ENCODE data around the gene GUCY2F.

The GUCY2F gene

GRCh38 chrX:109393859-109394258 lies 88.0 kb downstream of the GUCY2F start:
- DNase-seq (ENCODE audit: low read depth), result no peak

DNA sequence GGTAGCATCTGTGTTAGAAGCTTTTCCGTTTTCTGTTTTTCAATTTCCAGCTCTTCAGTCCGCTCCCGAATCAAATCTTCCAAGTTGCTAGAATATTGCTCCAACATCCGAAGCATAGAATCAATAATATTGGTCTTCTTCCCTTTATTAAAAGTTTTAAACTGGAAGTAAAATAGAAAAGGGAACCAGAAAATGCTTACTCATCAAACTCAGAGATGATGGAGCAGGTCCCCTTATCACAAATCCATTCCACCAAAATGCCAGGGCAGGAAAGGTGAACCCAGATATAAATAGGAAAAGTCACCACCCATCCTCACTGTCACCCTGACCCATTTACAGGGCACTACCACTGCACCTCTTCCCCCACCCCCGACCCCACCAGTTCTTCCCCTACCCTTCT lies 89.0 kb downstream of the GUCY2F start:
- no peak for DNase-seq (ENCODE audit: low read depth)

DNA sequence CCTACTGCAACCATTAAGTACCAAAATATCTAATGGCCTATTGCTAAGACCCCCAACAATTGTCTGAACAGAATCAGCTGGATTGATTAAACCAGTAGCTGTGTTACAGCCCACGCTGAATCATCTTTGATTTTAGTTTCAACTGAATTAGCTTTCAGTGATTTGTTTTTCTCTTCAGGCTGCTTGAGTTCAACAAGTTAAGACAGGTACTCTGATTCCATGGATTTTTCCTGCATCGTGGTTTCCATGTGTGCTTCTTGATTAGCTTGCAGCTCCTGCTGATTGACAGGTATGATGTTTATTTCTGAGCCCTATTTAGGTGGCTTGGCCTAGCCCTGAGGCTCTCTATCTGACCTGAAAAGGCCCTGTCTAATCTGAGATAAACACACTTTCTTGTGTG lies 91.3 kb downstream of the GUCY2F start:
- DNase-seq (ENCODE audit: low read depth), result no peak

DNA sequence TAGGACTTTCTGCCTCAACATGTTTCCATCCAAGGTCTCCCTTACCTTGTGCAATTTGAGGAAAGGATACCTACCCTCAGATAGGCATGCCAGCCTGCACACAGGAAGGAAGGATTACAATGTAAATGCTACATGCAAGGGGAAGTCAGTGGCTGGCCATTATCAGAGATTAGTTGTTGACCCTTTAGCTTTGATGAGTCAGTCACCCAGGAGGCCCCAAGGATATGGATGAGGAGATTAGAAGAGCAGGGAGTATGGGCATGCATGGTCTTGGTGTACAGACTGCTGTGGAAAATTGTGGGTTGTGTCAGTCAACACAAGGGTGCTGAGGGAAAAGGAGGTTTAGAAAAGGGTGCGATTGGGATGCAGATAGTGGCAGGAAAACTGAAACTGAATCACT lies 92.0 kb downstream of the GUCY2F start:
- DNase-seq (ENCODE audit: low read depth), result no peak

GRCh38 chrX:109384699-109385098 lies 97.2 kb downstream of the GUCY2F start:
- no peak for DNase-seq (ENCODE audit: low read depth)

- DNase-seq (ENCODE audit: low read depth), result no peak
Observed at GRCh38 chrX:109382332-109382731, 99.6 kb downstream of the GUCY2F start.

- no peak for DNase-seq (ENCODE audit: low read depth)
Observed at GRCh38 chrX:109378281-109378680, 103.6 kb downstream of the GUCY2F start.

GRCh38 chrX:109374262-109374960 lies 107.5 kb downstream of the GUCY2F start:
- DNase-seq (ENCODE audit: low read depth), result no peak

DNA sequence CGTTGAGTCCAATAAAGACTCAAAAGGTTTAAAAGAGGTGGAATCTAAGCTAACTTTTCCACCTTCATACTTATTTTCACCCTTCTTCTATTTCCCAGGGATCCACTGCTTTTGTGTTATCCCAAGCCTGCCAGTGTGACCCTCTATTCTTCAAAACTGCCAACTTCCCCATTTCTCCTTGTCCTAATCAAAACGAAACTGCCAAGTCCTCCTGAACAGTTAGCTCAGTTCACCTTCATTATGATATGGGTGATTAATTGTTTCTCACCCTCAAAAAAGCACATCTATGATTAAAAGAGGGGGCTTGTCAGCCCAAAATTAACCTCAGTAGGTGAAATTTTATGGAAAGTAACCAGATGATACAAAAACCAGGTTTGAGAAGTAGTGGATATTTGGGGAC lies 108.4 kb downstream of the GUCY2F start:
- DNase-seq (ENCODE audit: low read depth), result no peak

GRCh38 chrX:109372716-109373115 lies 109.2 kb downstream of the GUCY2F start:
- no peak for DNase-seq (ENCODE audit: low read depth)

DNA sequence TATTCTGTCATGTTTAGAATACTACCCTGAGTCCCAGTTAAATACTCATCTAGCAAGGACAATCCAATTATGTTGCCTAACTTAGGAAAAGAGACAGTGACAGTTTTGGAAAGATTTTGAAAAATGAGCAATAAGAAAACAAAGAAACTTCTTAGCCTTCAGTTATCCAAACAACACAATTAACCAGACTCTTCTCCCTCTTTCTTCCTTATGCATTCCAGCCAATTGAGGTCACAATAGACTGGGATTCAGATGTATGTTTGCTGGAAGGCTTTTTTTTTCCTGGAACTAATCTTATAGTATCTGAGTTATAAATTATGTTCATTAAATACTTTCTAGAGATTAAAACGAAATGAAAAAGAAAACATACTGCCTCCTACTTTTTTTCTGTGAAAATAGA lies 109.6 kb downstream of the GUCY2F start:
- DNase-seq (ENCODE audit: low read depth), result no peak

DNA sequence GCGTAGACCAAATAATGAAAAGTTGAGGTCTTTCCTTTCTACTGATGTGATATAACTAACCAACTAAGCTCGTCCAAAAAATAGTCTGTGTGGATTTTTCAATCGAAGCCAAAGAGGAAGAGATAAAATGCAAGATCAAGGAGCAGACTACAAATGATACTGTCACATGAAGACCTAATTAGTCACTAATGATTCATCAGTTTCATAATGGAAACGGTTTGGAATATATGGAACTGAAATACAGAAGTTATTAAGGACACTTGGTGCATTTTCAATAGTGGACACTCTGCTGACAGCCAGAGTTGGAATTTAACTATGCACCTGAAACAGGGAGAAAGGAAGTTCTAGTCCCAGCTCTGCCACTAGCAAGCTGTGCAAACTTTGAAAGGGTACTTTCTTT lies 119.8 kb downstream of the GUCY2F start:
- DNase-seq (ENCODE audit: low read depth), result no peak

DNA sequence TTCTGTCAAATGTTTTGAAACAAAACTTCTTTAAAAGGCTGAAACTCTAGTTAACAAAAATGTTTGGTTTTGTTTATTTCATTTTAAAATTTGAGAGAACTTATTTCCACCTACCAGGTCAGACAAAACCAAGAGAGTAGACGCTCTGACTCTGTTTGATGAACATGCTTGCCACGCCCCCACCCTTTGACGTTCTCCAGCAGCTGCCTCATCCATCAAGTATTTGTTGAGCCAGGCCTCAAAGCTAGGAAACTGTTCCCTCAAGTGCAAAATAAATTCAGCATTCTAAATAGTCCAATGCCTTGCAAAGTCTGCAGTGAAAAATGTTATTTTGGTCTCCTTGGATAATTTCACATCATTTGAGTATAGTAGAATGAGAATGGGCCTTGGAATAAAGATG lies 121.6 kb downstream of the GUCY2F start:
- DNase-seq (ENCODE audit: low read depth), result no peak

GRCh38 chrX:109357706-109358105 lies 124.2 kb downstream of the GUCY2F start:
- DNase-seq (ENCODE audit: low read depth), result no peak

DNA sequence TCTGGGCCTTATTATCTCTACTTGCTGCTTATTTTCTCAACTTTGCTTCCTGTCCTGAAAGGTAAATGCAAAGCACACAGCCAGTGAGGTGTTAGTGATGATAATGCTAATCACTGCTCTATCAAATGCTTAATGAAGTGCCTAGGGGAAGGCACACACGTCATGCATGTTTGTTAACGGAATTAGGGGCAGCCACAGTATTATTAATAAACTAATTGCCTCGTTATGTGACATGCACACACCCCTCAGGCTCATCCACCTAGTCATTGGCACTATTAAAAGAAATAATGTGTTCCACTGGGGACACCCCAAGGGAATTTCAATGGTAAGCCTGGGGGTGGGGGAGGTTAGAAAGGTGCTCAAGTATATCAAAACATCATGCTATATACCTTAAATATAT lies 125.2 kb downstream of the GUCY2F start:
- no peak for DNase-seq (ENCODE audit: low read depth)

- no peak for DNase-seq (ENCODE audit: low read depth)
Observed at GRCh38 chrX:109352066-109352588, 129.8 kb downstream of the GUCY2F start.

- DNase-seq (ENCODE audit: low read depth), result no peak
Observed at GRCh38 chrX:109351557-109351956, 130.3 kb downstream of the GUCY2F start.

GRCh38 chrX:109350551-109350950 lies 131.3 kb downstream of the GUCY2F start:
- DNase-seq (ENCODE audit: low read depth), result no peak

GRCh38 chrX:109350051-109350450 lies 131.8 kb downstream of the GUCY2F start:
- no peak for DNase-seq (ENCODE audit: low read depth)

DNA sequence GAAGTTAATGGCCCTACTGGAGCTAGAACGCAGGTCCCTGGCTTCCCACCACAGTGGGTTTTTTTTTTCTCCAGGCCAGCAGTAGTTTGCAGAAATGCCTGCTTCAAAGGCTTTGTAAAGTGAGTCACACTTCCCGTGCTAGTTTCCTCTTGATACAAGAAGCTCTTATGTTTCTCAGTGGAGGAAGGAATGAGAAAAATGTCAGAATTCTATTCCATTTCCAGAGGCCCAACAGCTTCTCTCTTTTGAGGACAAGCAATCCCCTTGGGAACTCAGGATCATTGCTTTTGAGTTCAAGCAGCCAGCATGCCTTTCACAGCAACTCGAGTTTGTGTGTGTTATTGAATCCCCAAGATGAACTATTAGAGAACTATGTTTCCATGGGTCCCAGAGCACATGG lies 134.3 kb downstream of the GUCY2F start:
- DNase-seq (ENCODE audit: low read depth), result no peak

DNA sequence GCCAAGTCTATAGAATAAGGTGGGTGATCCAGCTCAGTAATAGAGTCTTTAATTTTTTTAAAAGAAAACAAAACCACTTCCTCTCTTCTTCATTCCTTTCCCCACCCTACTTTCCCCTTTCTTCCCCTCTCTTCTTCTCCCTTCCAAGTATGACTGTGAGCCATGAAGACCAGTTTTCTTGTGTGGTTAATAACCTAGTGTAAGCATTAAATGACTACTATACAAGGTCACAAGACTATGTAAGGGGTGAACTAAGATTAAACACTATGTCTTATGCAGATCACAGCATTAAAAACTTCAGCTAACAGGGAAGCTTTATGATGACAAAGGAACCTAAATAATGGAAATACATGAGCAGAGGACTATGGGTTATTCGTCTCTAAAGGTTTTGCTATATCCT lies 135.4 kb downstream of the GUCY2F start:
- DNase-seq (ENCODE audit: low read depth), result no peak

DNA sequence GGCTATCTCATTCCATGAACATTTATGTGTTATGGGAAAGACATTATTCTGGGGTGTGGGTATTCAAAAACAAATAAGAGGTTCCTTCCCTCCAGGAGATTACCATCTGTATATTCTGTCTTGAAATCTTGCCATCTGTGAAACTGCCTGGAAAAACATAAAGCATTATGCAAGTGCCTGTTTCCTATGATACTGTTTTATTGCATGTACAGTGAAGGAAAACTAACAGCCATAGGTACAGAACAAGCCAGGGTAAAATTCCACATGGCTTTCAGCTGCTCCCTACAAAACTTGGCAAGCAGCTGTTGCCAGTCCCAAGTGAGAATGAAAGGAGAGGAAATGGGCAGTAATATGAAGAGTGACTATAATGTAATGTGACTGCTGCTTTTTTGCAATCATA lies 136.0 kb downstream of the GUCY2F start:
- no peak for DNase-seq (ENCODE audit: low read depth)

- DNase-seq (ENCODE audit: low read depth), result no peak
Observed at GRCh38 chrX:109344678-109345077, 137.2 kb downstream of the GUCY2F start.

- no peak for DNase-seq (ENCODE audit: low read depth)
Observed at GRCh38 chrX:109344101-109344500, 137.8 kb downstream of the GUCY2F start.
